ENCODE data around the gene CGB8.

Gene CGB8

DNA sequence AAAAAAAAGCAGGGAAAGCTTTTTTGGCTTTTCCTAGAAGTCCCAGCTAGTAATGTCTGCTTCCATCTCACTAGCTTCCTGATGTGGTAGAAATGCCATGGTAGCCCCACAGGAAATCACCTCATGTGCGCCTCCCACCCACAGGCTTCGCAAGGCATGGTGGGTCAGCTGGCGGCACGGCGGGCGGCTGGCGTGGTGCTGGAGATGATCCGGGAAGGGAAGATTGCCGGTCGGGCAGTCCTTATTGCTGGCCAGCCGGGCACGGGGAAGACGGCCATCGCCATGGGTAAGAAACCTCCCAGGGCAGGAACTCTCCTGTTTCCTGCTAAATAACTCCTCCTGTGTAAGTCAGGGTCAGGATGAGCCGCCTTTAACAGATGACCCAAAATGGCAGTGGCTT lies 44.8 kb downstream of the CGB8 start:
- no peak for DNase-seq

DNA sequence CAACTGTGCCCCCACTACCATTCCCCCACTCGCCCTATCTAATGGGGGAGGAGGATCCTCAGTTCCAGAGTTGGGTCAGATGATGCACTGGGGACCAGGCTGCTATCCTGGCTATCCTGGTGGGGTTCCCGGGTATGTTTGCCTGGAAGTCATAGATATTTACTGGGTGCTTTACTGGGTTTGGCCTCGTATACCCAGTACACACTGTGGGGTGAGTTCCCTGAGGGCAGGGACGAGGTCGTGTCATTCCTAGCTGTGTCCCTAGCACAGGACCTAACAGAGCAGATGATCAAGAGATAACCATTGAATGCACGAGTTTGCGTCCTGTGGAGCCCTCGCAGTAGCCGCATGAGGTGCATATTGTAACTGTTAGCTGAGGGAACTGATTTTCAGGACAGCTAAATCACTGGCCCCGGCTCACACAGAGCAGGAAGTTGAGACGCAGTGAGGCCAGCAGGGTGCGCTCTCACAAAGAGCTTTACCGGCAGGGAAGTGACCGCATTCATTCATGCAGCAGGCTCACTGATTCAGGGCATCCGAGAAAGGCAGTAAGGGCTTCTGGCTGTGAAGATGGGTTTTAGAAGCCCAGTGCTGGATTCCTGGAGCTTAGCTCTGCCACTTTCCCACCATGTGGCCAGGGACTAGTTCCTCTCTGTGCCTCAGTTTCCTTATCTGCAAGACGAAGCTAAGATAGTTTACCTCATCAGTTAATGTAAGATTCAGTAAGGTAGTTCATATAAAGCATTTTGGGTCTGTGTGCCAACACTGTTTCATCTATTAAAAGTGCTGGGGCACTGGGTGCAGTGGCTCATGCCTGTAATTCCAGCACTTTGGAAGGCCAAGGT lies 49.2 kb downstream of the CGB8 start:
- peak; percentile 77 for DNase-seq

DNA sequence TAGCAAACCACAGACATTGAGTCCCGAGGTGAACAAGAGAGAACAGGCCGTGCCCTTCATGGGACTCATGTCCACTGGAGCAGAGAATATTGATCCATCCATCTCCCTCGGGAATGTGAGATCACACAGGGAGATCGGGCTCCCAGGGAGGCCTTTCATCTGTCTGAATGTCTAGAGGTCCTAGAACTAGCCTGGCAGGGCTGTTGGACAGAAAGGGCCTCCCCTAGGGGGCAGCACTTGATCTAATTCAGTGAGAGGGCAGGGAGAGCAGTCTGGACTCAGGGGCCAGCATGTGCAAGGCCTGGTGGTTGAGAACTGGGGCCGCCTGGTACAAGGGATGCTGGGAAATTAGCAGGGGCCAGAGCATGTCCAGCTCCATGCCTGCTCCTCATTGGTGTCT lies 50.9 kb downstream of the CGB8 start:
- peak; percentile 83 for DNase-seq

Measured in DMS53 (cell line).